ENCODE results near the gene OXCT1.

- TF ChIP-seq POLR2A (conservative IDR thresholded peaks at IDR 0.05) (no peak), TGIF2 (CRISPR knock-in tag; IDR thresholded peaks at IDR 0.05) (no peak), HNRNPL (IDR thresholded peaks at IDR 0.05; ENCODE audit: low read depth, low read length) (no peak), CUX1 (CRISPR knock-in tag; IDR thresholded peaks at IDR 0.05) (no peak), TAF7 (tag; IDR thresholded peaks at IDR 0.05) (no peak)
- TF ChIP-seq, protein P1, sequence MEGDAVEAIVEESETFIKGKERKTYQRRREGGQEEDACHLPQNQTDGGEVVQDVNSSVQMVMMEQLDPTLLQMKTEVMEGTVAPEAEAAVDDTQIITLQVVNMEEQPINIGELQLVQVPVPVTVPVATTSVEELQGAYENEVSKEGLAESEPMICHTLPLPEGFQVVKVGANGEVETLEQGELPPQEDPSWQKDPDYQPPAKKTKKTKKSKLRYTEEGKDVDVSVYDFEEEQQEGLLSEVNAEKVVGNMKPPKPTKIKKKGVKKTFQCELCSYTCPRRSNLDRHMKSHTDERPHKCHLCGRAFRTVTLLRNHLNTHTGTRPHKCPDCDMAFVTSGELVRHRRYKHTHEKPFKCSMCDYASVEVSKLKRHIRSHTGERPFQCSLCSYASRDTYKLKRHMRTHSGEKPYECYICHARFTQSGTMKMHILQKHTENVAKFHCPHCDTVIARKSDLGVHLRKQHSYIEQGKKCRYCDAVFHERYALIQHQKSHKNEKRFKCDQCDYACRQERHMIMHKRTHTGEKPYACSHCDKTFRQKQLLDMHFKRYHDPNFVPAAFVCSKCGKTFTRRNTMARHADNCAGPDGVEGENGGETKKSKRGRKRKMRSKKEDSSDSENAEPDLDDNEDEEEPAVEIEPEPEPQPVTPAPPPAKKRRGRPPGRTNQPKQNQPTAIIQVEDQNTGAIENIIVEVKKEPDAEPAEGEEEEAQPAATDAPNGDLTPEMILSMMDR (IDR thresholded peaks at IDR 0.05 in 2 of 3, conservative IDR thresholded peaks at IDR 0.05 in 1 of 3; ENCODE audit: insufficient read depth in 2 of 3, low read depth in 1 of 3, low read length in 3 of 3), result no peak
Measured at GRCh38 chr5:41893074-41893851, 23.0 kb upstream of the OXCT1 start.

Data from K562 (cell line).